ENCODE measurements around the gene CSRP3.

CSRP3 gene

DNA sequence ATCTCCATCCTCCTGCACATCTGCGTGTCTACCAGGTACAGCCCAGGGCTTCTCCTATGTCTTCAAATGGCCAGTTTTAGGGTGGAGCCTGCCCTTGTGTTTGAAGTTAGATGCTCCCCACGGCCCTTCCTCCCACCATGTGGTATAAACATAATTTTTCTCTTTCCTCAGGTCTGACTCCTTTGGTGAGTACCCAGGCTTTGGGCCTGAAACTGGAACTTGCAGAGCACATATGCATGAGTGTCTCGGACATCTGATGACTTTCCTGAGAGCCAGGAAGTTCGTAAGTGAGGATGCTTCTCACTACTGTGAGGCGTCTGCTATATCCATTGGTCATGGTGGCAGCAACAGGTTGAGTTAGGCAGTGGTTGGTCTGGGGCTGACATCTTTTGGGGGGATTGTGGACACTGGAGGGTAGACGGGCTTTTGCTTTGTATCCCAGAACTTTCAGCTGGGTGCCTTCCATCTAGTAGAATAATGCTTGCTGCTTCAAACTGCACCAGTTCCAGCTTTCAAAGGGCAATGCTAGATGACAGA is 16.2 kb downstream of the CSRP3 start:
- no peak for TF ChIP-seq GATA2 (IDR thresholded peaks at IDR 0.05; ENCODE audit: low read depth, low read length)
- TF ChIP-seq GATA3 (IDR thresholded peaks at IDR 0.05; ENCODE audit: low read depth, low read length): no peak

DNA sequence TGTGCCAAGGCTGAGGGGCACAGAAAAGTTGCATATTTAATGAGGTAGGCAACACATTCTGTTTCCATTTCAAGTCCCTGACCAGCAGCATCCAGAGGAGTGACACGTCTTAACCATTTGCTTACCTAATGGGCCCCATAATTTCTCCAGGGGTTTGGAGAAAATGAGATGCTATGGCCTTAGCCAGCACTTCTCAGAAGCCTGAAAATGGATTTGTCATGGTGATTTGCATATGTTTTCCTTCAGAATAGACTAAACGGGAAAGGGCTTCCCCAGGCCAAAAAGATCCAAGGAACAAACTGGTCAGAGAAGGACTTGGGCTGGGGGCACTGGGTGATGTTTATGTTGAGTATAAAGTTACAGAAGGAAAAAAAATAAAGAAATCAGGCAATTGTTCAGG is 16.7 kb downstream of the CSRP3 start:
- TF ChIP-seq GATA3 (IDR thresholded peaks at IDR 0.05; ENCODE audit: low read depth, low read length): no peak
- no peak for TF ChIP-seq GATA2 (IDR thresholded peaks at IDR 0.05; ENCODE audit: low read depth, low read length)

DNA sequence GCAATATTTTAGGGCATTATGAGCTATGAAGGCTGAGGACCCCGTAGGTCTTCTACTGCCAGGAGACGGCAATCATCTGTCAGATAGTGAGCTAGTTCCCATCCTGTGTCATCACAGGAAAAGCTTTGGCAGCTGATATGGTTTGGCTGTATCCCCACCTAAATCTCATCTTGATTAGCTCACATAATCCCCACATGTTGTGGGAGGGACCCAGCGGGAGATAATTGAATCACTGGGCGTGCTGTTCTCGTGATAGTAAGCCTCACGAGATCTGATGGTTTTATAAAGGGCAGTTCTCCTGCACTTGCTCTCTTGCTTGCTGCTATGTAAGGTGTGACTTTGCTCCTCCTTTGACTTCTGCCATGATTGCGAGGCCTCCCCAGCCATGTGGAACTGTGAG is 18.1 kb downstream of the CSRP3 start:
- TF ChIP-seq GATA3 (IDR thresholded peaks at IDR 0.05; ENCODE audit: low read depth, low read length) (no peak), GATA2 (IDR thresholded peaks at IDR 0.05; ENCODE audit: low read depth, low read length) (peak; percentile 45; the same call in 1 of the 2 replicates)

DNA sequence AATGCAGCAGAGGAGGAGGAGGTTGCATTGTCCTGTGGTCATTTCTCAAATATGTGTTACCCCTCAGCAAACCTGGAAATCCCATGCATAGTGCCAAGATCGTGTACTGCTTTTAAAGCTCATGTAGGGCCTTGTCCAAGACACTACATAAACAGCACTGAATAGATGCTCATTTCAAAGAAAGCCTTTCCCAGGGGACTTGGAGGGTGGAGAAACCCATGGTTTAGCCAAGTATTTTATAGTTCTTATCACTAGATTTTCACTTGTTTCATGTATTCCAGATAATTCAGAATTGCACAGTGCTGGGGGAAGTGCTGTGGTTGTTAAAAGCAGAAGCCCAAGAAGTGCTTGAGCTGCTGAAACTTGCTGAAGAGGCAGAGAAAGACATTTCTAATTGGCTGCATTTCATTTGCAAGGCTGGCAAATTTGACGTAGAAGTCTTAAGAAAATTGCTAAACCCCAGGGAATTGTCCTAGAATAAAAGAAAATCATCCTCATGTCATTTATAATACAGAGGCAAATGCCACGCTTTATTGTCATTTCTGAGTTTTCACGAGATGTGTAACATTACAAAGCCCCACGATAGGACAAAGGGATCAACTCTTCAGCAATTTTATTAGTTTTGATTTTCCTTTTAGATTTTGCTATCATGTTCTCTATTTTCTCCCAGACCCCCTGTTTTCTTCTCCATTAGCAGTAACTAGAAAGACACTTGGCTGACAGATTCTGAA is 20.1 kb downstream of the CSRP3 start:
- TF ChIP-seq GATA3 (IDR thresholded peaks at IDR 0.05; ENCODE audit: low read depth, low read length): no peak
- no peak for TF ChIP-seq GATA2 (IDR thresholded peaks at IDR 0.05; ENCODE audit: low read depth, low read length)

DNA sequence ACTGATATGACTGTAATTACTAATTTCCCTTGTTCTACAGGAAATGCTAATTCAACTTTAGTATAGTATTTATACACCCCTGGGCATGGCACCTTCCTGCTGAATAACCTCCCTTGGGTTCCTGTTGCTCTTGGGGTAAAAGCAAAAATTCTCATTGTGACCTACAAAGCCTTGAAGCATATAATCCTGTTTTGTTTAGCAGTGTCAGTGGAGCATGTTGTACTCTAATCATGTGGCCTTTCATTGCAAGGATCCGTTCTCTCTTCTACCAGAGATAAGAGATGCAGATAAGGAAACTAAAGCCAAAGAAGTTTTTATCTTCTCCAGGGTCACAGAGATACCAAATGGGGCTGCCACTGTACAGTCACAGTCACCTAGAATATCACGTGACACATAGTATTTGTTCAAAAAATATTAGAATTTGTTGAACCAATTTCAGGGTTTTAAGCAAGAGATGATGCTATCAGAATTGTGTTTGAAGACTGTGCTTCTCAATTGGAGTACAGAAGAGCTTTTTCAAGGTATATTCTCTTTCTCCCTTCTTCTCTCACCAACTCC is 25.1 kb downstream of the CSRP3 start:
- TF ChIP-seq GATA3 (IDR thresholded peaks at IDR 0.05; ENCODE audit: low read depth, low read length) (no peak), GATA2 (IDR thresholded peaks at IDR 0.05; ENCODE audit: low read depth, low read length) (no peak)

DNA sequence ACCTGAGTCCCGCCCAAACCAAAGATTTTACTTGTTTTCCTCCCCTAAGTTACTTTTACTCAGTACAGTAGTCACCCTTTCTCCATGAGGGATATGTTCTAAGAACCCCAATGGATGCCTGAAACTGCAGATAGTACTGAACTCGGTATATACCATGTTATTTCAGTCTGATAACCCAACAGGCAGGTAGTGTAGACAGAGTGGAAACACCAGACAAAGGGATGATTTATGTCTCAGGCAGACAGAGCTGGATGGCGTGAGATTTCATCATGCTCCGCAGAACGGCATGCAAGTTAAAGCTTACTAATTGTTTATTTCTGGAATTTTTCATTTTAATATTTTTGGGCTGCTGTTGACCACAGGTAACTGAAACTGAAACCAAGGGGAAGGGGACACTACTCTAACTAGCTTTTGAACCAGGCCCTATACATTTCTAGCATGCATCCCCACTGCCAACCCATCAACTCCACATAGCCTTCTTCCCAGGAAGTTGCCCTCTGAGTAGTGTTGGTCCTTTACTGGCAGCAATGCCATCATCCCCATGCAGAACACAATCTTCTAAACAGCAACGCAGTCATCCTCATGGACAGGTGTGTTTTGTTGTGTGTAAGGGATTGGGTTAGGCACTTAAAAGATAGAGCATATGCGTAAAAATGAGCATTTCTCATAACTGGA is 27.7 kb downstream of the CSRP3 start:
- TF ChIP-seq GATA3 (IDR thresholded peaks at IDR 0.05; ENCODE audit: low read depth, low read length) (no peak), GATA2 (IDR thresholded peaks at IDR 0.05; ENCODE audit: low read depth, low read length) (no peak)

DNA sequence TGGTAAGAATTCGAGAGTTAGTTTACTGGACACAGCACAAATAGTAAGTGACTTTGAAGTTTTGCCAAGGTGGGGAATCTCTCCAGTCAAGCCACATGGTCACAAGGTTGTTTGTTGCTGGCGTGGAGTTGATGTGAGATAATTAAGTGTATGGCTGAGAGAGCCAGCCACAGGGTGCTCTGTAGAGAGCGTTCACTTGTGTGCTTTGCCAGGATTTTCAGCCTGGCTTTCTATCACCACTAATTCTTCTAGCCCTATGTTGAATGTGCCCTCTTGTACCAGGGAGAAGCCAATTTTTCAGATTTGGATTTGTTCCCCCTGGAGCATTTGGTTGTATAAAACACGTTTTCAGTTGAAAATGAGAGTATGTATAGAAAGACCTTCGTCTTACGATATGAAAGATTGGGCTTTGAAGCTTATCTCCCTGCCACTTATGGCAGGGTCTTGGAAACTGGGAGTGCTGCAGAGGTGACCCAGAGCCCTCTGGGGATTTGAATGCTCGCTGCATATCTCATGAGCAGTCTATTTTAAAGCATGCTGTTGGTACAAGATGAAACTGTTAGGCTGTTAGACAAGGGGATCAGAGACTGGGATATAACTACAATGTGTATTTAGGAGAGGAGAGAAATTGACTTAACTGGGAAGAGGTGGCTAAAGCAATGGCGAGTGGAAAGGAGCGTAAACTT is 28.6 kb downstream of the CSRP3 start:
- TF ChIP-seq GATA2 (IDR thresholded peaks at IDR 0.05; ENCODE audit: low read depth, low read length): no peak
- no peak for TF ChIP-seq GATA3 (IDR thresholded peaks at IDR 0.05; ENCODE audit: low read depth, low read length)

DNA sequence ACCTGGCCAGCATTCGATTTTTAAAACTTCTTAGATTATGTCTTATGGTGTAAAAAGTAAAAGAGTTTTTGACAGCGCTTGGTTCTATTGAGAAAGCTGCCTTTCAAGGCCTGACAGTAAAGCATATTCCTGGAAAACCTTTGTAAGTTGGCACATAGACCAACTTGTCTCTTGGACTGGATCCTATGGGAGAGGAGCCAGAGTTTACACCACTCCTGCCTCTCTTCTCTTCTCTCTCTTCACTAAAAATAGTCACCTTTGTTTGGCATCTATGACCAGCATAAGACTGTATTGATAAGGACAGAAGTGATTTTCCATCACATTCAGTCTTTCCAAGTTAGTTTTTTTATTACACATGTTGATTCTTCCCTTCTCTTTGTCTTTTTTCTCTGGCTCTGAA is 33.7 kb downstream of the CSRP3 start:
- TF ChIP-seq GATA3 (IDR thresholded peaks at IDR 0.05; ENCODE audit: low read depth, low read length) (no peak), GATA2 (IDR thresholded peaks at IDR 0.05; ENCODE audit: low read depth, low read length) (no peak)

DNA sequence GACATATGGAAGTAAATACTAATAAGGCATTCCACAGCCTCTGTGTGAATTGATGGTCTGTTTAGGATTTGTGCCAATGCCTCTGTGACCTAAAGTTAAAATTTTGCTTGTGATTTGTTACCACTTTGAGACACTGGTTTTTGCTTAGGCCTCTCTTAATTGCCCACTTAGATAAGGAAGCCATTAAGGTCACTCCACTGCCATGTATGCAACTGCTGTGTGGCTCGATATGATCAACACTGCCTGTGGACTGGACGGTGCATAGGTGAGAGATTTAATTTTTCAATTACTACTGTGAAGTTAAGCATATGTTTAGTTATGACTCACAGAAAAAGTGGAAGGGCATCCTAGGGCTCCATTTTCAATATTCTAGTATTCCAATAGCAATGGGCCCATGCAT is 36.9 kb downstream of the CSRP3 start:
- peak; percentile 59 for TF ChIP-seq GATA3 (IDR thresholded peaks at IDR 0.05; ENCODE audit: low read depth, low read length)
- TF ChIP-seq GATA2 (IDR thresholded peaks at IDR 0.05; ENCODE audit: low read depth, low read length): peak; percentile 83

DNA sequence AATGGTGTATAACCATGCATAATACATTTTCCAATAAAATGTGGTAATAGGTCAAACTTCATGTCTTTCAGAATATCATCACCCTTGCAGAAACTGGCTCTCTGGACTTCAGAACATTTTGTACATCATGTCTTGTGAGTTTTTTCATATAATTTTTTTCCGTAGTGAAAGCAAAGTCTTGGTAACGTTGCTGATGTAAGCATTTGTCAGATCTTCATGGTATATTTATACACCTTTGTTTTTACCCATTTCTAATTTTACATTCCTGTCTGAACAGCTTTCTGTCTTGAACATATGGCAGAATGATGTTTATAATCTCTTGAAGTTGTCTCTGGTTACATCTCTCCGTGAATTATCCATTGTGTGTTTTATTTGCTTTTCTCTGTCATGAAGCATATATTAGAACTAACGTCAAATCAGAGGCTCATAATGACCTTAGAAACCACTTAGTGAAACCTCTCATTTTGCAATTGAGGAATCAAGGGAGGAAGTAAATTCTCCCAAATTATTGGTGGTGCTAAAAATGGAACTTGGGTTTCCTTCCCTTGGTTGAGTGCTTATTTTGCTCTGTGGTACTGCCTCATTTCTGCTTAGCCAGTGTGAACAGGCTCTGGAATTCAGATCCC is 37.4 kb downstream of the CSRP3 start:
- TF ChIP-seq GATA3 (IDR thresholded peaks at IDR 0.05; ENCODE audit: low read depth, low read length) (no peak), GATA2 (IDR thresholded peaks at IDR 0.05; ENCODE audit: low read depth, low read length) (no peak)

DNA sequence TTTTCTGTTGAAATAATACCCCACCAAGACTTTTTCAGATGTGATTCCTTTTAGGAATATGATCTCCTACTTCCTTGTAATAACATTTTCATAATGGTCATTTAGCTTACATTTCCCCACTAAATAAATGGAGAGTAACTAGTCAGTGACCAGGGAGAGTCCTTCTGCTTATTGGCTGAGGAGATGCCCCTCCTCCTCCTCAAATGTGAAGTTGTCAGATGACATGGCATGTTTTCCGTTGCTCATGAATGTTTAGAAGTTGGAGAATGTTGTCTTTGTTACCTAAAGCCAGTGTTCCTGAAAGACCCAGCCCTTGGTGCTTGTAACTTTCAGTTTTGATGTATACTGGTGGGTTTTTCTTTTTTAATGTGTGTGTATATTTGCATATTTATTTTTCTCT is 38.2 kb downstream of the CSRP3 start:
- TF ChIP-seq GATA3 (IDR thresholded peaks at IDR 0.05; ENCODE audit: low read depth, low read length) (no peak), GATA2 (IDR thresholded peaks at IDR 0.05; ENCODE audit: low read depth, low read length) (no peak)

DNA sequence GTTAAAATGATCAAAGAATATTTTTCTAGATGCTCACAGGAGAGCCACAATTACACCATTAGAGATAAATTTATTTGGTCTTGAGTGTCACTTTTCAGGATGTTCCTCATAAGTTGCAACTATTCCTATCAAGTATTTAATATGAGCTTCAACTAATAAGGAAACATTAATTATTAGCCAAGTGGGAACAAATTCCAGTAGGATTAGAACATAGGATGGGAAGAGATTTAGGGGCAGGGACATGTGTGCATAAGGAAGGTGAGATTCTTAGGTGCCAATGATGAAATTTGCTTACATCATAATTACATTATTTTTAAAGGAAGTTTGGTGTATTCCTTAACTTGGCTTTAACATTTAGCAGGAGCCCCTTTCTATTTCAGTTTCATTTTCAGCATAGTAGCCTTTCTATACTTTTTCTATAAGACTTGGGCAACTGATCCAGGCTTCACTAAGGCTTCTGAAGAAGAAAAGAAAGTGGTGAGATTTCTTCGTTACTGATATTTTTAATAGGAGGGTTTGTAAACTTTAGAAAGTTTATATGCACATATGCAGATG is 38.8 kb downstream of the CSRP3 start:
- TF ChIP-seq GATA3 (IDR thresholded peaks at IDR 0.05; ENCODE audit: low read depth, low read length) (no peak), GATA2 (IDR thresholded peaks at IDR 0.05; ENCODE audit: low read depth, low read length) (no peak)

DNA sequence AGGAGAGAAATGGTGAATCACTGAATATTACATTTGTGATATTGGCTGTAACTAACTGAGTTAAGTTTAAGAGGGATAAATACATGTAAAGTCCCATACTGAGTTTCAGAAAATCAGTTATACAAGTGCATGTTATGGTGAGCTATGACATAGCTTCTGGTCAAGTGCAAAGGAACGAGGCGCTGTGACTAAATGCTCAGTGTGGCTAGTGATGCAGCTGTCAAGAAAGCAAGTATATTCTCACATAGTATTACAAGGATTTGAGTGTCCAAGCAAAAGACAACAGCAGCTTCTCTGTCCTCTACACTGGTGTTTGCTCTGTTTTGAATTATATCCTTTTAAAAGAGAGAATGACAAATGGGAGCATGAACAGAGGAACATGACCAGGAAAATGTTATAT is 40.1 kb downstream of the CSRP3 start:
- TF ChIP-seq GATA3 (IDR thresholded peaks at IDR 0.05; ENCODE audit: low read depth, low read length) (no peak), GATA2 (IDR thresholded peaks at IDR 0.05; ENCODE audit: low read depth, low read length) (no peak)

Data from SH-SY5Y (cell line).